DND-41 (cell line): Measurements from ENCODE around the gene ZC3H13.

Experiments used
- ATAC-seq: fragments of 200-7000 bp; cut with Tn5 transposase; 3 replicates; pipeline ENCODE4 v1.9.1; 2021; ENCODE audit warnings: low read depth; ENCODE audit not compliant: insufficient read depth
- DNase-seq: peaks from one replicate; pipeline ENCODE4 v3.0.0-alpha.2; 2020
- H2AFZ ChIP-seq: 2 replicates; pipeline ENCODE4 v1.6.0; 2012; ENCODE audit warnings: low read depth, low read length
- H3K27ac ChIP-seq: 2 replicates; pipeline ENCODE4 v1.5.1; 2012; ENCODE audit warnings: low read length, inconsistent platforms
- H3K27me3 ChIP-seq: fragments of 200-600 bp; sonication (generic); 2 replicates; pipeline ENCODE4 v1.6.0; 2012; ENCODE audit warnings: low read length, mild to moderate bottlenecking, inconsistent platforms; ENCODE audit not compliant: insufficient read depth, poor library complexity
- H3K36me3 ChIP-seq: 2 replicates; pipeline ENCODE4 v1.5.1; 2012; ENCODE audit warnings: low read length, inconsistent platforms; ENCODE audit not compliant: insufficient read depth
- H3K4me1 ChIP-seq: 2 replicates; pipeline ENCODE4 v1.5.1; 2012; ENCODE audit warnings: mild to moderate bottlenecking, low read length; ENCODE audit not compliant: insufficient read depth
- H3K4me2 ChIP-seq: 2 replicates; pipeline ENCODE4 v1.6.0; 2012; ENCODE audit warnings: mild to moderate bottlenecking, moderate library complexity, low read length, inconsistent platforms; ENCODE audit not compliant: insufficient read depth
- H3K4me3 ChIP-seq, 2 experiments: fragments of 200-600 bp in 1 of 2; shearing (Covaris generic) in 1 of 2; 2 replicates each; pipeline ENCODE4 v1.5.1; 2012 to 2016; ENCODE audit warnings: inconsistent platforms in 2 of 2, low read length in 2 of 2, mild to moderate bottlenecking in 2 of 2, low read depth in 1 of 2, moderate library complexity in 1 of 2
- H3K79me2 ChIP-seq: 2 replicates; pipeline ENCODE4 v1.6.0; 2012; ENCODE audit warnings: low read length, inconsistent platforms; ENCODE audit not compliant: insufficient read depth
- H3K9ac ChIP-seq: 2 replicates; pipeline ENCODE4 v1.6.0; 2012; ENCODE audit warnings: low read depth, mild to moderate bottlenecking, inconsistent platforms, low read length, moderate library complexity
- H3K9me3 ChIP-seq: 2 replicates; pipeline ENCODE4 v1.5.1; 2012; ENCODE audit warnings: low read length, moderate library complexity, mild to moderate bottlenecking, inconsistent platforms; ENCODE audit not compliant: insufficient read depth, severe bottlenecking
- H4K20me1 ChIP-seq: 2 replicates; pipeline ENCODE4 v1.6.0; 2012; ENCODE audit warnings: low read length; ENCODE audit not compliant: insufficient read depth
- CTCF ChIP-seq: IDR thresholded peaks from 2 replicates; pipeline ENCODE4 v1.5.1; 2012; ENCODE audit warnings: borderline replicate concordance, low read length, moderate library complexity, mild to moderate bottlenecking; ENCODE audit not compliant: poor library complexity, severe bottlenecking; ENCODE audit errors: extremely low read depth
- EZH2 ChIP-seq: IDR thresholded peaks from 3 replicates; pipeline ENCODE4 v1.6.1; 2012; ENCODE audit warnings: borderline replicate concordance, low read depth, mild to moderate bottlenecking, moderate library complexity, low read length, inconsistent platforms; ENCODE audit not compliant: severe bottlenecking

The ZC3H13 gene

DNA sequence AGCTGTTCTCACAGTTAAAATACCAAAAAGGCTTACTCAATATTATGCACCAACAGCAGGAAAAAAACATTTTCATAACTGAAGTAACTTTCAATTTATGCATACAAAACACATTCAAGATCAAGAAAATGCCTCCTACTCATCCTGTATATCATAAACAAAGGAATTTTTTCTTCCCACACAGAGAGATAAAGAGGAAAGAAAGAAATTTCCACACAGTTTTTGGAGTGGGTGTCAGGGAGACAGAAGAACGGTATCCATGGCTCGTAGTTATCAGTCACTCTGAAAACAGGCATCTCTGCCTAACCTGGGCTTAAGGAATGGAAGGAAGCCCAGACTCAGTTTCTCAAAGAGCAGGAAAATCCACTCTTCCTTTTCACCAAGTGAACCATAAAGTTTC is 108.6 kb downstream of the ZC3H13 start:
- Histone ChIP-seq H3K9me3 (no peaks in the 10 kb centered on the region), H3K36me3 (no peaks in the 10 kb centered on the region), H3K27ac (no peak overlapping the region), H3K27me3 (peaks cover 9% of the 10 kb centered on the region), H3K79me2 (no peaks in the 10 kb centered on the region), H3K4me3 (no peak overlapping the region), H3K9ac (no peak overlapping the region), H2AFZ (no peak overlapping the region), H3K4me1 (no peaks in the 10 kb centered on the region), H3K4me2 (no peak overlapping the region), H4K20me1 (no peaks in the 10 kb centered on the region)
- DNase-seq (no peak), ATAC-seq (no peak)
- TF ChIP-seq CTCF (no peak), EZH2 (no peak)

DNA sequence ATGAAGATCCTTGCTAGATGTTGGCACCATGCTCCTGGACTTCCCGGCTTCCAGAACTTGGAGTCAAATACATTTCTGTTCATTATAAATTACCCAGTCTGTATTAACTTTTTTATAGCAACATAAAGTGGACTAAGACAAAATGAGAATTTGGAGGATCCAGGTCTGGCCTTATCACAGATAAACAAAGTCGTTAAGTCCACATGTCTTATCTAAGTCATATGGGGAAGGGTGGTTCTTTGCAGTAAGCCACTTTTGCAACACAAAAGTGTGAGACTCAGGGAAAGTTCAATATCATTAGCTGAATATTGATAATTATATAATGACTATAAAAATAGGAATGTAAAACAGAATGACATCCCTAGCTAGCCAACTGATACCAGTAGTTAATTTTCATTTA is 109.4 kb downstream of the ZC3H13 start:
- Histone ChIP-seq H3K79me2 (no peaks in the 10 kb centered on the region), H3K4me2 (no peak overlapping the region), H3K4me1 (no peaks in the 10 kb centered on the region), H2AFZ (no peak overlapping the region), H3K27ac (no peak overlapping the region), H4K20me1 (no peaks in the 10 kb centered on the region), H3K36me3 (no peaks in the 10 kb centered on the region), H3K9ac (no peak overlapping the region), H3K27me3 (peaks cover 9% of the 10 kb centered on the region), H3K9me3 (no peaks in the 10 kb centered on the region), H3K4me3 (no peak overlapping the region)
- no peak for DNase-seq
- no peak for ATAC-seq
- TF ChIP-seq EZH2 (no peak), CTCF (no peak)

DNA sequence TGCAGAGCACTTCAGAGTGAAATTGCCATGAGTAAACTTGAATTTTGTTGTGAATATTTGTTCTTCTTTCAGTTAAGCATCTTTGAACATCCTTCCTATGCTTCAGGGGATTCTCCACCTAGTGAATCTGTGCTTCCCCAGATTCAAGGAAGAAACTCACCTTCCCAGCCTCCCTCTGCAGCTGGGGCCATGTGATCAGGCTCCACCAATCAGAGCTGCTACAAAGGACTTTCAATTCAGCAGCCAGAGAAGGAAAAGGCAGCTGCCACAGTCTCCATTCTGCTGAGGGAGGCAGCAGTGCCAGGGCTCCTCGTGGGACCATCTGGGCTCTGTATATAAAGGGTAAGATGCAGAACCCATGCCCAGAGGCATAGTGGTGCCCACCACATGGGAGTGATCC is 111.3 kb downstream of the ZC3H13 start:
- H4K20me1 ChIP-seq = no peaks in the 10 kb centered on the region
- H3K9me3 ChIP-seq = no peaks in the 10 kb centered on the region
- H3K36me3 ChIP-seq = no peaks in the 10 kb centered on the region
- DNase-seq (peak; percentile 11), ATAC-seq (peak; percentile 35; the same call in 1 of the 3 replicates)
- H3K27me3 ChIP-seq = peaks cover 15% of the 10 kb centered on the region
- TF ChIP-seq CTCF (no peak), EZH2 (no peak)
- no peak overlapping the region for H2AFZ ChIP-seq
- no peak overlapping the region for H3K27ac ChIP-seq
- H3K4me1 ChIP-seq = no peaks in the 10 kb centered on the region
- H3K4me3 ChIP-seq = no peak overlapping the region
- H3K4me2 ChIP-seq = no peak overlapping the region
- no peak overlapping the region for H3K9ac ChIP-seq
- H3K79me2 ChIP-seq = no peaks in the 10 kb centered on the region

- peaks cover 15% of the 10 kb centered on the region for H3K27me3 ChIP-seq
- ATAC-seq (no peak), DNase-seq (no peak)
- H4K20me1 ChIP-seq = no peaks in the 10 kb centered on the region
- H3K9me3 ChIP-seq = no peaks in the 10 kb centered on the region
- TF ChIP-seq EZH2 (no peak), CTCF (no peak)
- H3K9ac ChIP-seq = no peak overlapping the region
- H3K36me3 ChIP-seq = no peaks in the 10 kb centered on the region
- no peaks in the 10 kb centered on the region for H3K79me2 ChIP-seq
- no peak overlapping the region for H3K4me2 ChIP-seq
- no peak overlapping the region for H3K4me3 ChIP-seq
- H3K4me1 ChIP-seq = no peaks in the 10 kb centered on the region
- H3K27ac ChIP-seq = no peak overlapping the region
- H2AFZ ChIP-seq = no peak overlapping the region
These were observed 112.5 kb downstream of the ZC3H13 start for GRCh38 chr13:45940061-45940460.
